SK-N-SH (cell line): ENCODE results near the gene UBE2K. TPM values are rescaled to one million over a fixed set of nuclear protein-coding genes. Genes with fewer than 3 reads are reported as not detected.

ENCODE experiments used
- CTCF ChIA-PET: fragments of 300-600, 350-600 bp; formaldehyde crosslinking; extraction: SDS; loops from one replicate; lab custom pipeline; 2021; lab: Yijun Ruan, JAX
- POLR2A ChIA-PET: fragments of 350-600 bp; sonication (Branson Sonifier 250); formaldehyde crosslinking; extraction: SDS; loops from one replicate; lab custom pipeline; 2020; ENCODE audit warnings: antibody characterized with exemption, inconsistent platforms; lab: Yijun Ruan, JAX
- DNase-seq: peaks from one replicate; pipeline ENCODE4 v3.0.0; 2012
- H2AFZ ChIP-seq: fragments of 200-600 bp; sonication (generic); 2 replicates; pipeline ENCODE4 v1.8.1; 2016; ENCODE audit warnings: antibody characterized with exemption, mild to moderate bottlenecking, low read depth
- H3F3A ChIP-seq: fragments of 200-600 bp; sonication (generic); replicated peaks from 2 replicates; pipeline ENCODE3; 2016; ENCODE audit warnings: antibody characterized with exemption, mild to moderate bottlenecking; ENCODE audit not compliant: insufficient read depth
- H3K27ac ChIP-seq, 2 experiments: fragments of 200-500 bp in 1 of 2; fragments of 200-600 bp in 1 of 2; sonication (Bioruptor generic) in 1 of 2; sonication (generic), shearing (Covaris generic) in 1 of 2; 2 replicates each; pipeline versions ENCODE4 v1.5.1 to v1.6.1; 2014 to 2016; ENCODE audit warnings: low read depth in 2 of 2, inconsistent platforms in 1 of 2, low read length in 1 of 2, mild to moderate bottlenecking in 1 of 2, mixed read lengths in 1 of 2
- H3K27me3 ChIP-seq: fragments of 200-600 bp; sonication (generic), shearing (Covaris generic); 2 replicates; pipeline ENCODE4 v1.6.1; 2016; ENCODE audit warnings: mixed run types; ENCODE audit not compliant: insufficient read depth
- H3K36me3 ChIP-seq, 2 experiments: fragments of 200-500 bp in 1 of 2; fragments of 200-600 bp in 1 of 2; sonication (Bioruptor generic) in 1 of 2; sonication (generic) in 1 of 2; replicated peaks in 1 of 2; 2 replicates each; pipeline versions ENCODE3 to v1.5.1; 2014 to 2016; ENCODE audit warnings: low read length in 1 of 2, mild to moderate bottlenecking in 1 of 2; ENCODE audit not compliant: insufficient read depth in 2 of 2, control insufficient read depth in 1 of 2
- H3K4me1 ChIP-seq, 2 experiments: fragments of 200-500 bp in 1 of 2; fragments of 200-600 bp in 1 of 2; sonication (Bioruptor generic) in 1 of 2; sonication (generic), shearing (Covaris generic) in 1 of 2; 2 replicates each; pipeline versions ENCODE4 v1.5.1 to v1.6.1; 2014 to 2016; ENCODE audit warnings: low read depth in 1 of 2, low read length in 1 of 2, mixed run types in 1 of 2; ENCODE audit not compliant: insufficient read depth in 2 of 2, control insufficient read depth in 1 of 2
- H3K4me2 ChIP-seq: fragments of 200-600 bp; sonication (generic), shearing (Covaris generic); 2 replicates; pipeline ENCODE4 v1.6.1; 2017; ENCODE audit warnings: mixed run types
- H3K4me3 ChIP-seq, 2 experiments: fragments of 200-500 bp in 1 of 2; fragments of 200-600 bp in 1 of 2; sonication (Bioruptor generic) in 1 of 2; sonication (generic), shearing (Covaris generic) in 1 of 2; 2 replicates each; pipeline versions ENCODE4 v1.5.1 to v1.8.1; 2014 to 2016; ENCODE audit warnings: low read depth in 2 of 2, inconsistent platforms in 1 of 2, low read length in 1 of 2, mild to moderate bottlenecking in 1 of 2, mixed read lengths in 1 of 2, moderate library complexity in 1 of 2
- H3K79me2 ChIP-seq: fragments of 200-600 bp; sonication (generic); 2 replicates; pipeline ENCODE4 v1.8.1; 2017; ENCODE audit warnings: mild to moderate bottlenecking; ENCODE audit not compliant: insufficient read depth
- H3K9ac ChIP-seq: fragments of 200-600 bp; sonication (generic); 2 replicates; pipeline ENCODE4 v1.6.1; 2017; ENCODE audit warnings: mixed run types
- H3K9me2 ChIP-seq: fragments of 200-600 bp; sonication (generic); 2 replicates; pipeline ENCODE4 v1.6.1; 2017; ENCODE audit warnings: mixed run types
- H3K9me3 ChIP-seq: fragments of 200-600 bp; sonication (generic); 2 replicates; pipeline ENCODE4 v1.6.1; 2017; ENCODE audit warnings: mixed run types, mild to moderate bottlenecking, moderate library complexity
- H4K20me1 ChIP-seq: fragments of 200-600 bp; sonication (generic); 2 replicates; pipeline ENCODE4 v1.6.1; 2017; ENCODE audit warnings: mild to moderate bottlenecking, mixed run types; ENCODE audit not compliant: insufficient read depth
- CHD2 ChIP-seq: fragments of 150-350 bp; IDR thresholded peaks from 2 replicates; pipeline ENCODE4 v1.6.1; 2018; ENCODE audit warnings: low read length; ENCODE audit not compliant: partially characterized antibody
- FOSL2 ChIP-seq: IDR thresholded peaks from 2 replicates; pipeline ENCODE4 v1.4.0; 2012; ENCODE audit warnings: low read depth, mild to moderate bottlenecking, moderate library complexity, borderline replicate concordance
- FOXM1 ChIP-seq: IDR thresholded peaks from 2 replicates; pipeline ENCODE4 v1.4.0; 2012; ENCODE audit warnings: low read depth, mild to moderate bottlenecking
- GABPA ChIP-seq: IDR thresholded peaks from 2 replicates; pipeline ENCODE4 v1.4.0; 2012; ENCODE audit warnings: low read depth, mild to moderate bottlenecking
- GATA2 ChIP-seq: sonication (generic); formaldehyde crosslinking; IDR thresholded peaks from 2 replicates; pipeline ENCODE4 v1.5.0; 2020; ENCODE audit warnings: mild to moderate bottlenecking, missing genetic modification reagents
- MEF2A ChIP-seq: IDR thresholded peaks from 2 replicates; pipeline ENCODE4 v1.4.0; 2012; ENCODE audit warnings: low read depth, borderline replicate concordance
- MXI1 ChIP-seq: IDR thresholded peaks from 2 replicates; pipeline ENCODE4 v1.6.1; 2012; ENCODE audit warnings: mild to moderate bottlenecking, low read depth, low read length, improper control_type of control experiment
- POLR2AphosphoS5 ChIP-seq: IDR thresholded peaks from 2 replicates; pipeline ENCODE4 v1.6.1; 2012; ENCODE audit warnings: low read depth, low read length
- RAD21 ChIP-seq: IDR thresholded peaks from 2 replicates; pipeline ENCODE4 v1.6.1; 2012; ENCODE audit warnings: mild to moderate bottlenecking, low read length
- RCOR1 ChIP-seq: fragments of 150-350 bp; IDR thresholded peaks from 2 replicates; pipeline ENCODE4 v1.6.1; 2017; ENCODE audit warnings: antibody characterized with exemption, low read length
- RFX5 ChIP-seq: IDR thresholded peaks from 2 replicates; pipeline ENCODE4 v1.6.1; 2012; ENCODE audit warnings: mild to moderate bottlenecking, improper control_type of control experiment, low read length
- SIN3A ChIP-seq: IDR thresholded peaks from 2 replicates; pipeline ENCODE4 v1.6.1; 2012; ENCODE audit warnings: low read depth, mild to moderate bottlenecking, low read length, moderate library complexity, borderline replicate concordance
- SMC3 ChIP-seq: IDR thresholded peaks from 2 replicates; pipeline ENCODE4 v1.6.1; 2012; ENCODE audit warnings: low read depth, low read length, improper control_type of control experiment
- TAF1 ChIP-seq: IDR thresholded peaks from 2 replicates; pipeline ENCODE4 v1.6.1; 2012; ENCODE audit warnings: low read depth, mild to moderate bottlenecking, low read length, moderate library complexity, borderline replicate concordance
- TEAD4 ChIP-seq: IDR thresholded peaks from 2 replicates; pipeline ENCODE4 v1.4.0; 2012; ENCODE audit warnings: mild to moderate bottlenecking, borderline replicate concordance; ENCODE audit not compliant: insufficient read depth
- USF1 ChIP-seq: IDR thresholded peaks from 2 replicates; pipeline ENCODE4 v1.4.0; 2012; ENCODE audit warnings: low read depth, borderline replicate concordance
- USF2 ChIP-seq: fragments of 150-350 bp; IDR thresholded peaks from 2 replicates; pipeline ENCODE4 v1.6.1; 2017; ENCODE audit warnings: antibody characterized with exemption, low read length, low read depth, borderline replicate concordance
- YY1 ChIP-seq: IDR thresholded peaks from 2 replicates; pipeline ENCODE4 v1.4.0; 2012; ENCODE audit warnings: low read depth, mild to moderate bottlenecking
- ZBTB33 ChIP-seq: IDR thresholded peaks from 2 replicates; pipeline ENCODE4 v1.4.0; 2012; ENCODE audit warnings: low read depth, borderline replicate concordance
- WGBS: methylation state at CpG from one replicate; pipeline ENCODE4 v1.1.6; 2017; ENCODE audit warnings: low lambda C conversion rate; 5-methylcytosine and 5-hydroxymethylcytosine counted together
- polyA plus RNA-seq, 3 experiments: library from polyadenylated mRNA; depleted of rRNA; stranded (reverse); fragments of >200 nt; gene quantifications; 2 replicates each; pipeline ENCODE4 v1.2.3, GENCODE V29; 2012

UBE2K gene
- polyA plus RNA-seq, 1 of the 3 experiments (the other 2 are of a cell fraction) = 102 TPM

- H3K4me2 ChIP-seq = no peak overlapping the region
- peaks cover 9% of the 10 kb centered on the region; the same call in 1 of the 2 replicates for H4K20me1 ChIP-seq
- no peaks in the 10 kb centered on the region for H3K27me3 ChIP-seq
- WGBS = 96% methylated on average over 9 of the region's 9 CpGs
- no peak overlapping the region for H3K4me3 ChIP-seq
- DNase-seq = no peak
- no peaks in the 10 kb centered on the region for H3K9me2 ChIP-seq
- TF ChIP-seq YY1 (no peak), RAD21 (no peak), USF1 (no peak), RCOR1 (no peak), FOXM1 (no peak), RFX5 (no peak), USF2 (no peak), SIN3A (no peak), TAF1 (no peak), GABPA (no peak), SMC3 (no peak), FOSL2 (no peak), MXI1 (no peak), ZBTB33 (no peak), TEAD4 (no peak), CHD2 (no peak), MEF2A (no peak), GATA2 (CRISPR knock-in tag) (no peak), POLR2AphosphoS5 (no peak)
- H3K27ac ChIP-seq = no peak overlapping the region
- peaks cover 3% of the 10 kb centered on the region; the same call in 1 of the 2 replicates for H3K79me2 ChIP-seq
- H2AFZ ChIP-seq = no peak overlapping the region
- no peak overlapping the region for H3K9ac ChIP-seq
- peaks cover 11% of the 10 kb centered on the region for H3F3A ChIP-seq
- peaks cover 5 to 30% of the 10 kb centered on the region in 2 experiments for H3K36me3 ChIP-seq
- POLR2A ChIA-PET = no interaction called here
- CTCF ChIA-PET = interaction anchor here (2.2 kb wide), 1 partner anchor 8 kb away, joined by 7 read pairs; no protein-coding TSS in a partner anchor
- H3K9me3 ChIP-seq = no peaks in the 10 kb centered on the region
- peaks cover 0 to 18% of the 10 kb centered on the region in 2 experiments; a peak in 1 of 4 replicates for H3K4me1 ChIP-seq
These were observed 124.0 kb downstream of the UBE2K start for GRCh38 chr4:39821951-39822350.
